ENCODE data around the gene P4HB.

Gene P4HB

DNA sequence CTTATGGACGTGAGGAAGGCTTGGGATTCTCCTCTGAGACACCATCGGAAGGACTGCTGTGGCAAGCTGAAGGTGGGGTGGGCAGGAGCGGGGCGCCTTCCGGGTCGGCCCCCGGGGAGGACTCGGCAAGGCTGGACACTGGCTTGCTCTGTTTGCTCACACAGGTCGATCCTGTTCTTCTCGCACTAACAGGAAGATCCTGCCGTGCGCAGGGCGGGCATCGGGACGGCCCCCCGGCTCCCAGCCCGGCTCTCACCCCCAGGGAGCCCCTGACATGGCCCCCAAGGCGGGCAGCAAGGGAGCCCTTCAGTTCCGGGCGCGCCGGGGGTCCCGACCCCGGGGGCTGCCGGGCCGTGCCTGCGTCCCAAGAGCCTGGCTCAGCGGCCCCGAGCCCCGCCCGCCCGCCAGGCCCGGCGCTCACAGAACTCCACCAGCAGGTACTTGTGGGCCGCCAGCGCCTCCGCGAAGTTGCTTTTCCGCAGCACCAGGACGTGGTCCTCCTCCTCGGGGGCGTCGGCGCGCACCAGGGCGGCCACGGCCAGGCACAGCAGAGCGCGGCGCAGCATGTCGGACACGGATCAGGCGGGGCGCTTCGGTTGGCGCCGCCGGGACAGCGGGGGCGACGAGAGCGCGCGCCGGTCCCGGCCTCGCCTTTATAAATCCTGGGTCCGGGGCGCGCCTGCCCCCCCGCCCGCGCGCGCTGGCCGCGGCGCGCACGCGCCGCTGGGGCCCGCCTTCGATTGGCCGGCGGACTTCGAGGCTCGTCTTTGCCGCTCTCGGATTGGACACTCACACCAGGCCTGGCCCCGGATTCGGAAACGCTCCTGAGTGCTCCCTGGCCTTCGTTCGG lies at the start of gene P4HB:
TSS of gene P4HB (minus strand) at position 630 of the 850 bp plus-strand sequence. CDS start at position 566, 64 bp downstream.
- no peak for DNase-seq

- DNase-seq, result no peak
Observed at GRCh38 chr17:81909231-81909630, 48.9 kb upstream of the P4HB start.

DNA sequence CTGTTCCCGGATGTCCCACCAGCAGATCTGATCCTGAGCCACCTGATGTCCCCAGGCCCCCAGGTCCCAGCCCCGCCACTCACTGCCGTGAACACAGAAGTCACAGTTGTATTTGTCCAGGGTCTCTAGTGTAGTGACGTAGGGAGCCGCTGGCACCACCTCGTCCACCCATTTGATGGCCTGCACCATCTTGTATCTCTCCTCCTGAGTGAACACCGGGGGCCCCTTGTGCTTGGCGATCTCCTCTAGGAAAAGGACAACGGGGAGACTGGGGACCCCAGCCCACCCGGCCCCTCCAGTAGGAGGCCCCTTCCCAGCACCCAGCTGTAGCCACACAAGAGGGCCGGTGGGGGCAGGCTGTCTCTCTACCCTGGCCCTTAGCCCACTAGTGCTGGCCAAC lies 48.5 kb upstream of the P4HB start:
- no peak for DNase-seq

DNA sequence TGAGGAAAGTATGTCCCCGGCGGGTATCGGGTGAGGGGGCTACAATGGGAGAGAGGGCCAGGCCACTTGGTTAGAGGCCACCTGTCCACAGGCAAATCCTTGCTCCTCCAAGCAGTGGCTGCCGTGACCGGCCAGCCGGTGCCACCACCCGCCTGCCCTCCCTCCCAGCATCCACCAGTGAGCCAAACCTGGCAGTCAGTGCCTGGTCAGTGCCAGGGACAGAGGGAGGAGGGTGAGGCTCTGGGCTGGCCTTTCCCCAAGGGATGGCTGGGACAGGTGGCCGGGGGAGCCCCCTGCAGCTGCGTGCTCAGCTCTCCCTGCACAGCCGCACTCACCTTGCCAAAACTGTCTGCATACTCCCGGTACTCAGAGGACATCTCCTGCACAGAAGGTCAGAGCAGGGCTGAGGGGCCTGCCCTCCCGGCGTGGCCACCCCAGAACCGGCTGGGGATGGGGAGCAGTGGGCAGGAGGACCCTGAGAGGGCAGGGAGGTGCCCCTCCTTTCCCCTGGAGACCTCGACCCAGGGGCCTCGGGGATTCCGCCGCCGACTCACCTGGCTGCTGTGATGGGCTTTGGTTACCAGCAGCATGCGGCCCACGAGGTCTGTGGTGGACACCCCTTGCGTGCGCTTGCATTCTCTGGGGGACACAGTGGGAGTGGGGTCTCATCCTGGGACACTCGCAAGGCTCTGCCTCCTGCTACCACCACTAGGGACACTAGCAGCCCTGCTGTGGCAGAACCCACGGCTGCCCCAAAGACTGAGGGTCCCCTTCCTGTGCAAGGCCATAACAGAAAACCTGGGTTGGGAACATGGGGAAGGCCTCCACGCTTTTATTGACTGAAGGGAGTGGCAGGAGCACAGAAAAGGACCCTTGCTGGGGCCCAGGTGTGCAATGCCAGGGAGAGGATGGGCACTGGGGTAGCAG lies 47.1 kb upstream of the P4HB start:
- DNase-seq, result no peak

DNA sequence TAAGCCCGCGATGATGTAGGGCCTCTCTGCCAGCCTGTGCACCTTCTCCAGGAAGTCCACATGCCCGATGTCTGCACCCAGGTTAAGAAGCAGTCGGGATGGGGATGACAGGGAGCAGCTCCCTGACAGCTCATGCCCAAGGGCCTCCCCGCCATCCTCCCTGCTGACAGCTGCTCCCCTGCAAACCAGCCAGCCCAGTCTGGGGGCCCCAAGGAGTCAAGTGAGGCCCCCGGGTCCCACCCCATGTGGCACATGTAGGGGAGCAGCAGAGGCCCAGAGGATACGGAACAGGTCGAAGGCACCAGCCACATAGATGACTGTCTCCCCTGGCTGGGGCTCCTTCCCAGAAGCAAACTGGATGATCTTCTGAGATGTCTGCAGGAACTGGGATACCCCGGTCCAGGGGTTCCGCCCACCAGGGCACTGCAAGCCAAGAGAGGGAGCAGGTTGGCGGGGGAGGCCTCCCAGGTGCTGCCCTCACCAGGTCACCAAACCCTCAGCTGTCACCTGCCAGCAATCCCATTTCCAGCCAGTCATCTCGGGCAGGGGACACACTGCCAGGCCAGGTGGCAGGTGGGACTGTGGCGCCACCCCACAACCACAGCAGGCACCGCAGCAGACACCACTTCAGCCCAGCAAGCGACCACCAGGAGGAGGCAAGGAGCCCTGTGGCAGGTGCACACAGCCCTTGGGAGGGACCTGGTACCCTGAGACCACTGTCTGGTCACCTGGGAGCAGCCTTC lies 46.3 kb upstream of the P4HB start:
- no peak for DNase-seq

DNA sequence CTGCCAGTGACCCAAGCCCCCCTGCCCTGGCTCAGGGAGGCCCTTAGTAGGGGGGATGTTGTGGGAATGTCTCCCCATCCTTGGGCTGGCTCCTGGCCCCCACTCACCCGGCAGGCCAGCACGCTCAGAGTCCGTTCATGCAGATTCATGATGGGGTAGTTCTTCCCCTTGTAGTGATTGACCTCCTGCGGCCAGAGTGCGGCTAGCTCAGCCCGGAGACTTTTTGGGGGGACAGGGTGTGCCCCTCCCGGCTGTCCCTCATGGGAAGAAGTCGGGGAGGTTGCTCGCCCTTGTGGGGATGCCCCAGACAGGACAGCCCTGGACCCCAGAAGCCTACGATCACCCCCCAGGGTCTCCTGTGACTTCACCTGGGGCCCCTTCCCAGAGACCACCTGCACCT lies 45.7 kb upstream of the P4HB start:
- DNase-seq, result no peak

DNA sequence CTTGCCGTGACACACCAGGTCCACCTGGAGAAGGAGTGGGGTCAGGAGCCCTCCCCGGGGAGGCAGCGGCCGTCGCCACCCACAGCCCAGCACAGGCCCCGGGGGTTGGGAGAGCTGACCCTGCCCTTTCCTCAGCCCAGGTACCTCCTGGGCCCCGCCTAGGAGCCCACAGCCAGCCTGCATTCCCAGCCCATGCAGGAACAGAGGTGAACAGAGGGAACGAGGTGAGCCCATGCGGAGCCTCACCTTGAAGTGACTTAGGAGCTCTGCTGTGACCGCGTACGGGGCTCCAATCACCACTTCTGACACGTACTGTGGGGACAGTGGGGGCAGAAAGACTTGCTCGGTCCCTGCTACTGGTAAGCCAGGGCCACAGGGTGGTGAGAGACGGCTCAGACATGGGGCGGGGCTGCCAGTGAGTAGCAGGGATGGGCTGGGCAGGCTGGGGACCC lies 45.1 kb upstream of the P4HB start:
- no peak for DNase-seq

- no peak for DNase-seq
Observed at GRCh38 chr17:81904600-81905423, 44.5 kb upstream of the P4HB start.

GRCh38 chr17:81903896-81904599 lies 43.7 kb upstream of the P4HB start:
- no peak for DNase-seq

DNA sequence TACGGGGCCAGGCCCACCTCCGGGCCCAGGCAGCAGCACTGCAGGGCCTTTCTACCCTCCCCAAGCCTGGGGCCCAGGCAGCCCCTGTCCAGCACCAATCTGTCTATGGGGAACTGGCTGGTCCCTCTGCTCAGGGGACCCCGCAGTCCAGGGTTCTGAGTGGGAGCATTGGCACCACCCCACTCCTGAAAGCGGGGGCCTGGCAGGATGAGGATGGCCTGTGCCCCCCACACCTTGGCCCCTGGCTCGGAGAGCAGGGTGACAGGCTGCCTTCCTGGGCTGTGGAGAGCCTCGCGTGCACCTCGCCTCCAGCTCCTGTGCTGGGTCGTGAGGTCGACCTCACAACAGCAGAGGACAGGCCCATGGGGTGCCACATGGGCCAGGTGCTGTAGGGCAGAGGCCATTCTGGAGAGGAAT lies 43.1 kb upstream of the P4HB start:
- no peak for DNase-seq

DNA sequence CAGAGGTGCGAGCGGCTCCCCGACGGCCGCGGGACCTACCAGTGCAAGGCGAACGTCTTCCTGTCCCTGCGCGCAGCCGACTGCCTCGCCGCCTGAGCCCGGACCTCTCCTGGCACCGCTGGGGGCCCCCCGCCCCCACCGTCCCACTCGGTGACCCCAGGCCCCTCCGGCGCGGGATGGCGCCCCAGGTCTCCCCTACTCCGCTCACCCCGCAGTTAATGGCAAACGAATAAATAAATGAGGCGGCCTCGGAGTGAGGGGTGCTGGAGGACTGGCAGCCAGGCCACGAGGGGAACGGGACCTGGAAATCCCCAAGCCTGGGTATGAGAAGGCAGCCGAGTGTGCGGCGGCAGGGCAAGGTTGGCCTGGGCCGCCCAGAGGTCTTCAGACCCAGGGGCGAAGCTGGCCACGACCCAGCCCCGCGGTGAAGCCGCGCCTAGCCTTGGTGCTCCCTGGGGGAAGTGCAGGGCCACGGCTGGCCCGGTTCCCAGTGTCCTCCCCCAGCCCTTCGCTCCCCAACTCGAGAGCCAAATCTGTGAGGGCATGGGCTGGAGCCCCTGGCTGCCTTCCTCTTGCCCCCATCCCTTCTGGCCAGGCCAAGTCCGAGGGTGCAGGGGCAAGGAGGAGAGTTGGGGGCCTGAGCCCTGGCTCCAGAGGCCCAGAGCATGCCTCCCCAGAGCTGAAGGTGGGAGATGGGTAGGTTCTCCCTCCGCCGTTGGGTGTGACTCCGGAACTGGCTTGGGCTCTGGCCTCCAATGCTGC lies 42.5 kb upstream of the P4HB start:
- DNase-seq, result no peak

DNA sequence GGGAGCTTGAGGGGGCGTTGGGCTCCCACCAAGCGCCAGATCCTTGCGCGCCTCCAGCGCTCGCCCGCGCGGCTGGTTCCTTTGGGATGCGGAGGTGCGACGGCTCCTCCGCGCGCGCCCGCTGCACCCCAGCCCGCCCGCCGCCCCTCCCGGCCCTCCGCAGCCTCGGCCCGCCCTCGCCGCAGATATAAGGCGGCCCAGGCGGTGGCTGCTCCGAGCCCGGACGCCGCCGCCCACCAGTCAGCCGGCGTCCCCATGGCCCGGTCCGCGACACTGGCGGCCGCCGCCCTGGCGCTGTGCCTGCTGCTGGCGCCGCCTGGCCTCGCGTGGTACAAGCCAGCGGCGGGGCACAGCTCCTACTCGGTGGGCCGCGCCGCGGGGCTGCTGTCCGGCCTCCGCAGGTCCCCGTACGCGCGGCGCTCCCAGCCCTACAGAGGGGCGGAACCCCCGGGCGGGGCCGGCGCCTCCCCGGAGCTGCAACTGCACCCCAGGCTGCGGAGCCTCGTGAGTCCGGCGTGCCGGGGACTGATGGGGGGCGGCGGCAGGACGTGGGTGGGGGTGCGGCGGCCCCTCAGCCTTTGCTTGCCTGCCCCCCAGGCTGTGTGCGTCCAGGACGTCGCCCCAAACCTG lies 41.8 kb upstream of the P4HB start, which contains the start of gene NPB:
TSS of gene NPB (plus strand) at position 216 of the 630 bp plus-strand sequence. CDS start at position 256, 40 bp downstream.
- no peak for DNase-seq

DNA sequence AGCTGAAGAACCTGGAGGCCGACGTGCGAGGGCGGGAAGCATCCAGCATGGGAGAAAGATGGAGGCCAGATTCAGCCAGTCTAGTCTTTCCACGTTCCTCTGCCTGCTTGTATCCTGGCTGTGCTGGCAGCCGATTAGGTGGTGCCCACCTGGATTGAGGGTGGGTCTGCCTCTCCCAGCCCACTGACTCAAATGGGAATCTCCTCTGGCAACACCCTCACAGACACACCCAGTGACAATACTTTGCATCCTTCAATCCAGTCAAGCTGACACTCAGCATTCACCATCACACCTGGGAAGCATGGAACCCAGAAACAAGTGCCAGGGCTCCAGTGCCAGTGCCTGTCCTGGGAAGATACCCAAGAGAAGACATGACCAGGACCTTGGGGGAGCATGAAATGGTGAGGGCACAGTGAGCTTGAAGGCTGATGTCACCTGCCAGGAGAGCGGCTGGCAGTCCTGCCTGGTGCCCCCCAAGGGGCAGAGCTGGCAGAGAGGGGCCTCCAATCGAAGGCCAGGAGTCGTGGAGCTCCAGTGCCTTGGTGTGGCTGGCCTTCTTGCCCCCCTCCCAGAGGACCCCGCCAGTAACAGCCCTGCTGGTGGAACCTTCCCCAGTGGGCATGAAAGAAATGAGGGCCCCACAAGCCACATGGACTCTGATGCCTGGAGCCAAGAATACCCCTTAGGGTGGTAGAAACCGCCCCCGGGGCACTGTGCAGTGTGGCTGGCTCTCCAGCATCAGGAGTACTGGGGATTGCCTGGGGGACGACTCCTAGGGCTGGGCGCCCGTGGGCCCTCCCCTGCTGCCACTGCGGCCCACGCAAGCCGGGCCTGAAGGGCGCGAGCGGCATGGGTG lies 41.1 kb upstream of the P4HB start:
- no peak for DNase-seq

DNA sequence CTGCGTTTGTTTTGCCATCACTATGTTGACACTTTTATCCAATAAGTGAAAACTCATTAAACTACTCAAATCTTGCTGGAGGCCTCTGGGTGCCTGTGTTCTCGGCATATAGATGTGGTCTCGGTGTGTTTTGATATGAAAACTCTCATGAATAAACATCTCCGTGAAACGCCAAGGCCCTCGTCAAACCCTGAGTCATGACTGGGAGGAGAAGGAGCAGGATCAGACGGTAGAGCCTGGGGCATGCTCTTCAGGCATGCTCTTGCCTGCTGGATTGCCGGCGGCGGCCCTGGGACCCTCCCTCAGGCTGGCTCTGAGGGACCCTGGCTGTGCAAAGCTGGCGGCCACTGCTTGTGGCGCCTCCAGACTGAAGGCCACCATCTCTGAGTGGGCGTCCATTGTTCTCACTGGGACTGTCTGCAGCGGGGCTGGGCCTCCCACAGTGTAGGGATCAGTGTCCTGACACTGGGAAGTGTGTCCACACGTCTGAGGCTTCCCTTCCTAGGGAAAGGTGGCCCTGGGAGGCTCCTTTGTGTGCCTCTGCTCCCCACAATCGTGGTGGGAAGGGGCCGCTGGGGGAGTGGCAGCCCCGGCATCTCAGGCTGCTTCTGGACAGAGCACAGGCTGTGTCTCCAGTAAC lies 40.0 kb upstream of the P4HB start:
- DNase-seq, result no peak

- no peak for DNase-seq
Observed at GRCh38 chr17:81899514-81900166, 39.3 kb upstream of the P4HB start.

GRCh38 chr17:81898885-81899284 lies 38.5 kb upstream of the P4HB start:
- no peak for DNase-seq

- DNase-seq, result no peak
Observed at GRCh38 chr17:81898029-81898866, 37.9 kb upstream of the P4HB start.
